Stimulated activated CD4-positive, alpha-beta T cell treated with anti-CD3 and anti-CD28 coated beads, TNF-alpha, amount 100 ng/mL, for 1 hour (primary cell): Measurements from ENCODE around the gene EPHB1.
"Not testable (repeated sequence)": the region's sequence is repeated elsewhere in the genome, so short reads cannot be mapped to it uniquely, and the experiment has no call there.

Source experiments
- DNase-seq, 3 donors: peaks; one replicate each; pipeline ENCODE4 v3.0.0-alpha.2; 2020; ENCODE audit warnings: low read depth in 3 of 3, low spot score in 1 of 3

The EPHB1 gene

DNA sequence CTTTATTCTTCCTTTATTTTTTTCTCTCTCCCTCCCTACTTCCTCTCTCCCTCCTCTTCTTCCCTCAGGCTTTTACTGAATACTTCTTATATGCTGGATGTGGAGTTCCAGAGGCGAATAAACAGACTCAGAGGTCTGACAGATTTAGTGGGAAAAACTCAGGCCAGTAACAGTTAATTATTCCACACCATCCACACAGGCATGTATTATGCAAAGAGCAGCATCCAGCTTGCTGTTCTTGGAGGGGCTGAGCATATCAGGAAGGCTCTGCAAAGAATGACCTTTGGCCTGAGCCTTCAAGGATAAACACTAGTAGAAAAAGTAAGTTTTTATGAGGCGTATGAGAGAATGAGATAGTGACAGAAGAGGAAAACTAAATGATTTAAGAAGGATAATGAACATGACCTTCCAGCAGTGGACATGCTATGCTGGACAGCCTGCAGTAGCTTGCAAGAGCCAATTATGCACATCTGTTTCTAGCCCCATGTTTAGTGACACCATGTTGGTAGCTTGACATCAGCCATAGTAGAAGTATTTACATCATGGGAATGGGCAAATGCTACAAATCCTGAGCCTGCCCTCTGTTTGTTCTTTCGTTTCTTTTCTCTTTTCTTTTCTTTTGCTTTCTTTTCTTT lies 387.4 kb downstream of the EPHB1 start:
- no peak for DNase-seq

DNA sequence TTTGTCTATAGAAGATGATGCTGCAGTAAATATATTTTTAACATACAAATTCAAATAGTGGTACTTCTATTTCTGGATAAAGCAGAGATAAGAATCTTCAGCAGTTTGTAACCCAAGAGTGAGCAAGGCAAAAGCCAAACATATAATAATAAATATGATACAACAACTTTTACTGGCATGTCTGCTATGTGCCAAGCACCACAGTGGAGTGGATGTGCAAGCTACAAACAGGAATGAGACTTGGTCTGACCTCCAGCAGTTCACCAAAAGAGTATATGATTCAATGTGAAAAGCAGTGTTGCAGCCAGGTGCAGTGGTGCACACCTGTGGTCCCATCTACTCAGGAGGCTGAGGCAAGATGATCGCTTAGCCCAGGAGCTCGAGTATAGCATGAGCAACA lies 395.6 kb downstream of the EPHB1 start:
- no peak for DNase-seq

DNA sequence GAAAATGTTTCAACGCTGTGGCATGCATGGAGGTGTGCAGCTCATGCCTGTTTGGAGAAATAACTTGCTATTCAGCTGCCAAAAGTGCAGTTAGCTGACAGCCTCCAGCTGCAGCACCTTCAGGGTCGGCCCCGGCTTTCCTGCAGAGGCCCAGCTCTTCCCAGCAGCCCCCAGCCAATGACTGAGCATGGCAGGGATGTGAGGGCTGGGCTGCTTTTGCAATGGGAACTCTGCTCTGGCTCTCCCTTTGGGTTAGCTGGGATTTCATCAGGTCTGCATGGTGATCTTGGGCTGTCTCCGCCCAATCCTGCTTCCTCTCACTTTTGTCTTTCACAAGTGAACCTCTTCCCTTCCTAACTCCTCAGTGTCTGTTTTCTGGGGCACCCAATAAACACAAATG lies 396.6 kb downstream of the EPHB1 start:
- DNase-seq: no peak

DNA sequence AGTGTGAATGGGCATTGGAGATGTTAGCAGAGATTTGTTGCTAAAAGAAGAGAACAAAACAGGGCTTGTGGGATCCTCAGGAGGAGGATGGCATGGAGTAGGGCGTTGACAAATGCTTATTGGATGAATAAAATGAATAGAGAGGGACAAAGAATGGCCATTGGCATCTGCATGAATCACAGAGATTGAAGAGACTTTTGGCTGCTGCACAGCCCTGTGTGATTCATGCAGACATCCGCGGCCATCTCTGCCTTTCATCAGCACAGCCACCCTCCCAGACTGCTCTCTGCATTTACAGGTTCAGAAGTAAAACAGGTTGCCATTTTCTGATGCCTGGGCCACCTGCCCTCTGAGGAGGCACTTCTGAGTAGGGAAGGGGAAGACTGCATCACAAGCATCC lies 397.9 kb downstream of the EPHB1 start:
- DNase-seq: no peak

DNA sequence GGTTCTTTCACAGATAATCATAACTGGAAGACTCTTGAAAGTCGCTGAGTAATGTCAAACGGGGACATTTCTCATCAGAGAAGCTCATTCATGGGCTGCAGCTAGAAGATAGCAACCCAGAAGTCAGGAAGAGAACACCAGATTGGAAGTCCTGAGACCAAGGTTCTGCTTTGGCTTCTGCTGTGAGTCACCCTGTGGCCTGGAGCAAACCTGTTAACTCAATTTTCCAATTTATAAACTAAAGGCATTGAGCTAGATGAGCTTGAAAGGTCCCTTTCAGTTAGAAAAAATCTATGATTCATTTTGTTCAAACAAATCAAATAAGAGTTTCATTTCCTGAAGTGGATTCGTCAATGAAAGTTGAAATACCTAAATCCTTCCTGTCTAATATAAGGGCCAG lies 402.2 kb downstream of the EPHB1 start:
- no peak for DNase-seq

DNA sequence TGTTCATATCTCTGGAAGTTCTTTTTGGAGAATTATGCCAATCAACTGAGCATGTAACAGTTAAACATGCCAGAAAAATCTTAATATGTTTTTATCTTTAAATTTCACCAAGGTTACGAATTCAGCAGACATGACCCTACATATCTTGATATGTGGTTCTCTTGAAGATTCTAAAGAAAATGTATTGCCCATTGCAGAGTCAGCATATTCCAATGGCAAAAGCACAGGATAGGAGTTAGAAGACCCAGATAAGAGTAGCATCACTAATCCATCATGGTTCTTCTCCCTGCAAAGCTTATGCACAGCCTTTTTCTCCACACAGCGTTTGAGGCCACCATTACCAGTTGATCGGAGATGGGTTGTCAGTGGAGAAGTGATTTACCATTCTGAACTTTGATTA lies 402.8 kb downstream of the EPHB1 start:
- no peak for DNase-seq

DNA sequence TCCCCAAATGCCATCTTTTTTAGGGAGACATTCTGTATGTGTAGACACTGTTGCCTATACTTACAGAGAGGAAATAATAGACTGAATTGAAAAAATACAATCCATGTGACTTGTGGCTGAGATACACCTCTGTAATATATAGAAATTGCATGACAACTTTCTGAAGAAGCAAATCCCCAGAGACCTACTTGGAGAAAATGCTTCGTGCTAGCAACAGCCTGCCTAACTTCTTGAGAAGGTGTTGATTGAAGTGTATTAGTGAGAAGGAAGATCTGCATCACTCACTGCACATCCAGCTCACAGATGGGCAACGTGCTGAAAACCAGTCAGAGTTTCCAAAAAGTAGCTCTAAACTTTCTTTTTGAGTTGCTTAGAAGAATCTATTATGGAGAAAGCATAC lies 404.1 kb downstream of the EPHB1 start:
- no peak for DNase-seq

DNA sequence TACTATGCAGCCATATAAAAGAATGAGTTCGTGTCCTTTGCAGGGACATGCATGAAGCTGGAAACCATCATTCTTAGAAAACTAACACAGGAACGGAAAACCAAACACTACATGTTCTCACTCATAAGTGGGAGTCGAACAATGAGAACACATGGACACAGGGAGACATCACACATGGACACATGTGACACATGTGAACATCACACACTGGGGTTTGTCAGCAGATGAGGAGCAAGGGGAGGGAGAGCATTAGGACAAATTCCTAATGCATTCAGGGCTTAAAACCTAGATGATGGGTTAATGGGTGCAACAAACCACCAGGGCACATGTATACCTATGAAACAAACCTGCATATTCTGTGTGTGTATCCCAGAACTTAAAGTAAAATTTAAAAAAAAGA lies 408.0 kb downstream of the EPHB1 start:
- no peak for DNase-seq

DNA sequence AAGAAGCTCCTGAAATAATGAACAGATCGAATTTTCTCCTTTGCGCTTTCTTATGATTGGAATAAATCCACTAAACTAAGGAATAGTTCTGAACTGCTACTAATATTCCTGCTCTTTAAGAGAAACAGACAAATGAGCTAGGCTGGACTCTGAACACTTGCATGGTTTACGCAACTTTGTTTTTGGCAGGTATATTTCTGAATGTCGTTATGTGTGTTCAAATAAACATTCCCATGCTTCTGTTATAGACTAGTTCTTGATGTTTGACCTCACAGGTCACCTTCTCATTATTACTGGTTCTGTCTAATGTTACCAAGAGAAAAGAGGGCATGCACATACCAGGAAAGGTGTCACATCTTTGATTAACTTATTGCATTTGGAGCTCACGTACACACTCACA lies 418.2 kb downstream of the EPHB1 start:
- no peak for DNase-seq

DNA sequence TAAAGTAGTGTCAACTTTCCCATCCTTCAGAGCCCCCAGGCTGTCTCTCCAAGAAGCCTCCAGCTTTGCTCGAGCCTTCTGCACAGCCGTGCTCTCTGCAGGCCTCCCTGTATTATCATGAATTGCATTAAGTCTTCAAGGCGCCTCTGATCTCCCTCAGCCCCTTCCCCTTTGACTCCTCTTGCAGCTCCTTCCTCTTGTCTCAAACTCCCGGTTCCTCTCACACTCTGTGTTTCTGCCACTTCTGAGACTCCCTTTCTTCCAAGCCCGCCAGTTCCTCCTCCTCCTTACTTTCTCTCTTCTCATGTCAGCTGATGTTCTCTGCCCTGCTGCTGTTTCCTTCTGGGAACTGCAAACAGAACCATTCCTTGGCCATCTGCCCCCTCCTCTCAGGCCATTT lies 418.8 kb downstream of the EPHB1 start:
- no peak for DNase-seq

DNA sequence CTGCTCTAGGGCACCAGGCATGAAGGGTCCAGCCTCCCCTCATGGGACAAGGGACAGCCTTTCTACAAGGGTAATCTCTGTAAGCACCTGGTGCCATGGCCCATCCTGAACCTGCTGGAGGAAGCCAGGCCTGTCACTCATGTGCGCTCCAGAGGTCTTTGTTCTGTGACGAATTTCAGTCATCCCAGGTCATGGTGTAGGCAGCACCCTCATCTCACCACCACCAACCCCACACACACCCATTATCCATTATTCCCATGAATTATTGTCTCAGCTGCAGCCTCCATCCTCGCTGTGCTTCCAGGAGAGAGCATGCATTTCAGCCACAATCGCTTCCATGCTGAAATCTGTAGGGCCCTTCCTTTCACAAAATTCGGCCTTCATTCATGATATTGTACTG lies 419.3 kb downstream of the EPHB1 start:
- DNase-seq: no peak

DNA sequence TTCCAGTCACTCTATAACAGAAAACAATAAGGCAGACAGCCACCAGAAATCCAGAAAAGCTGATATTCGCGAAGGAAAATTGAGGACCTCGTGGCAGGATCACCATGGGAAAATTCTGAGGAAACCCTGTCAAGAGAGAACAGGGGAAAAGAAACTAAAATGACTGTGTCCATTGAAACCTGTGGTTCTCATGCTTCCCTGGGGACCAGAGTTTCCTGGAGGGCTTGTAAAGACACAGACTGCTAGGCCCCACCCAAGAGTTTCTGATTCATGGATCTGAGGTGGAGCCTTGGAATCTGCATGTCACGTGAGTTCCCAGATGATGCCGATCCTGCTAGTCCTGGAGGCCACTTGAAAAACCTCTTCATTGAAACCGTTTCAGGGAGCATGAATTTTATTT lies 420.5 kb downstream of the EPHB1 start:
- DNase-seq: no peak

DNA sequence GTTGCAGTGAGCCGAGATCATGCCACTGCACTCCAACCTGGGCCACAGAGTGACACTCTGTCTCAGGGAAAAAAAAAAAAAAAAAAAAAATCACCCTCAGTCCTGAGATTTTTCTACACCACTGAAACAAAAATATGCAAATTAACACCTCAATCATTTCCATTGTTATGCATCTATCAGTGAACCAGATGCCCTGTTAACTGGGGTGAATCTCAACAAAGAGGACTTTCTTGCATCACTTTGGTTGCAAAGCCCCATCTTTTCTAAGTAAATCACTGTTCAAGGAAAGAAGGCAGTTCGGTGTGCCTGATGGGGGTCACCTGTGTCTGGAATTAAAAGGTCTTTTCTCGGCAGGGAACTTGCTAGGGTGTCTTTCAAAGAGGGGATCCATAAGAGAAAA lies 421.6 kb downstream of the EPHB1 start:
- DNase-seq: no peak

DNA sequence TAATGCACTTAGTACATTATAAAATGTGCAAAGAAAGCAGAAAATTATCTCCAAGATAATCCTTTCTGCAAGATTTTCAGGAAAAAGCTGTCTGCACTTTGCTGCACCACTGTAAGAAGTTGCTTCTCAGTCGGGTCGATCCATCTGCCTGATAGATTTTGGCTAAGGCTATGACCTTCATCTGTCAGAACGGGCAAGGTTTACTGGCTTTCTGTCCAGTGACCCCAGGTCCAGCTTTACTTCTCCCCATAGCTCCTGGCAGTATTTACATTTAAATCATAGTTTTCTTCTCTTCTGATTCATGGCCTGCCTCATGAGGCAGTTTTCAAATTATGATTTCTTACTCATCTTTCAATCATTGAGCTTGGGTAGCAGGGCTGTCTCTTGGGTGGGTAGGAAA lies 422.7 kb downstream of the EPHB1 start:
- DNase-seq: no peak

DNA sequence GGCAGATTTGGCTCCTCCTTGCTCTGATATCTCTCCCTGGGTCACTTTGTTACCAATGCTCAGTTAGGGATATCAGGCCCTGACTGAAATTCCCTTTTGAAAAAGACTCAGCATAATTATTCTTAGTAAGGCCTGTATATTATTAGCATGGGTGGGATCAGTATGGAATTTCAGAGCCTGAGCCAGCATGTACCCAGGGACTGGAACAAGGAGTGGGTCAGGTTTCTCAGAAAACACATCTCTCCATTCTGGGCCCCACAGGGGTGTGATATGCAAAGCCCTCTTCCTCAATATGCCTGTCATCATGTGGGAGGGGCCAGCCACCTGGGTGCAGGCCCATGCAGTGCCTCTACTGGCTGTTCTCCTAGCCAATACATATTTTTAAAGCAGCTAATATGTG lies 423.2 kb downstream of the EPHB1 start:
- no peak for DNase-seq

DNA sequence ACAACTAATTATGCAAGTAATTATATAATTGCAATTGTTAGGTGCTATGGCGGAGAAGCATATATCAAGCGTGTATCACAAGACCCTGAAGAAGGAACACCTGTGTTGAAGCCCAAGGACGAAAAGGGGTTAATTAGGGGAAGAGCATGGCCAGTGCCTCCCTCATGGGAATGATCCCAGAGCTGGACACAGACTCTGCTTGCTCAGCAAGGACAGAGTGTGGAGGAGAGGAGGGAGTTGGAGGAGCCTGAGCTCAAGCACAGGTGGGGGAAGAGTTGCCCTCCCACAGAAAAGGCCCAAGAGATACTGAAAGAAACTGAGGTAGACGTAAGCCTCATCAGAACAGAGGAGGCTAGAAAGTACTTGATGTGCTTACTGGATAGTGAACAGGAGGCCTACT lies 423.7 kb downstream of the EPHB1 start:
- no peak for DNase-seq

DNA sequence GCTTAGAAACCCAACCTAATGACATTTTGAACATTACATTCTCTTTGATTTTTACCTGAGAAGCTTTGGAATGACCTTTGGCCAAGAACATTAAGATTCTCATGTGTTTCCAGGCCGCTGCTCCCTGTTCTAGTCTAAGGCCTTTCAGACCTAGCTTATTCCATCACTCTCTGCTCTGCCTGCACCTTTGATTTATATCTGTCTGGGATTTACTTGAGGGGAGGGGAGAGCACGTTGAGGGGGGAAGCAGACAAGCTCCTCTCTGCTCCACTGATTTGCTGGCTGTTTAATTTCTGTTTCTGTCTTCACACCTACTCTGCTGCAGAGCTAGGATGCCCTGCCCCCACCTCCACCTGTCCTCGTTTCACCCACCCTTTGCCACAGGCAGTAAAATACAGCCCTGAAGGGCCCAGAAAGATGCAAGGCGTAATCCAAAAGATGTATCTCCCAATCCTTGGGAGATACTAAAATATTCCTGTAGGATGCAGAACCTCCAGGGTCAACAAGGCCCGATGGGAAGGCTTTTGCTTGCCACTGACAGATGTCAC lies 429.8 kb downstream of the EPHB1 start:
- no peak for DNase-seq

DNA sequence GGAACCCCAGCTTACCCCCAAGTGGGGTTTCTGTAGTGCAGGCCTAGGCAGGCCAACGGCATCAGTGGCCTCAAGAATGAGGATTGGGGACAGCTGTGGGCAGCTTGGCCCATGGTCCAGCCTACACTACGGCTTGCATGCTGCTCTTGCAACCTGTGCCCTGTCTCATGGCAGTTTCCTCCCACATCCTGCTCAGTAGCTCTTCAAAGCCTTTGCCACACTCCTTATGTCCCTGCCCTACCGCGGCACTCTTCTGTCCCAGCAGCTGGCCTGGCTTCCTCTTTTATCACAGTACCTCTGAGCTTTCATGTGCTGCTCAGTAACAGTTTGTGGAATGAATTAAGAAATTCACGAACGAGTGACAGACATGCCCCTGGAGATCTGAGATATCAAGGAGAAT lies 431.0 kb downstream of the EPHB1 start:
- DNase-seq: no peak

DNA sequence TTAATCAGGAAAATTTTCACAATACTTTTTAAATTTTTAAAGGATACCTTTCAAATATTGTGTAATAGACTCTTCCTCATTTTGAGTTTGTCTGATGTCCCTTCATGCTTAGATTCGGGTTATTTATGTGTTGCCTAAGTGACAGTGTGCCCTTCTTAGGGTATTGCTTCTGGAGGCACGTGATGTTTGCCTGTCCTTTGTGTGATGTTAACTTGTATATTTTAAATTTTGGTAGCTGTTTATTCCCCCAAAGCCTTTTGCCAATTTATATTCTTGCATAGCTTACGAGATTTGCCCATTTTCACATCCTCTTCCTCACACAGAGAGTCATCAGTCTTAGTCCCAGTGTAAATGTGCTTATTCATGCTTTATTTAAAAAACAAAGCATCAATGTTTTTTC lies 433.1 kb downstream of the EPHB1 start:
- no peak for DNase-seq

DNA sequence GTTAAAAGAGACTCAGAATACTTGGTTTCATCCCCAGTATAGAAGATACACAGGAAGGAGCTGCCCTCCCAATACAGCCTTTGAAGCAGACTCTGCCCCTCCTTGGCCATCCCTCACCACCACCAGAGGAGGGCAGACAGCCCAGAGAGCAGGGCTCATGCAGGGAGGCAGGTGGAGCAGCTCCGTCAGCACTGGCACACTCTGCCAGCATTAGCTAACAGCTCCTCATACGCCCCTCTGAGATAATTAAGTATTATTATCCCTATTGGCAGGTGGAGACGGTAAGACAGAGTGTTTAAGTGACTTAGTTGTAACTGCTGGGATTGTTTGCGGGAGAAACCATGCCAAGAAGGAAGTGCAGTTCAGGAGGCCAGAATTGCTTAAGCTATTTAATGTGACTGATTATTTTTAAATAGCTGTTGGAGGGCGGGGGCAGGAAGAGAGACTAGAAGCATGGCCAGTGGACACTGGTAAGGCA lies 434.0 kb downstream of the EPHB1 start:
- no peak for DNase-seq

DNA sequence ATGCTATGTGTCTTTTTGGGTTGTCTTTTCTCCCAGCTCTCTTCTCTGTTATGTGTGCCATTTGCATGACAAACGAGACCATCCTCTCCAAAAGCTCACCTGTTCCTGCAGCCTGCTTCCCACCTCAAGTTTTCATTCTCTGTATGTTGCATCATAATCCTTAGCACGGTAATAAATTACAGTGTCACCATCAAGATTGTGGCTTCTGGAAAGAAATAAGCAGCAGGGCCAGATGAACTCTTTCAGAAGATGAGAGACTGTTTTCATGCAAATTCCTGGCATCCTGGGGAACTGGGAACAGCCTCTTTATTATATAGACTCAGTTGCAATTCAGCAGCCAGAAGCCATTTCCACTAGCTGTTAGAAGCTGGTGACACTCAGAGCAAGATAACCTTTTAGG lies 436.7 kb downstream of the EPHB1 start:
- DNase-seq: no peak

DNA sequence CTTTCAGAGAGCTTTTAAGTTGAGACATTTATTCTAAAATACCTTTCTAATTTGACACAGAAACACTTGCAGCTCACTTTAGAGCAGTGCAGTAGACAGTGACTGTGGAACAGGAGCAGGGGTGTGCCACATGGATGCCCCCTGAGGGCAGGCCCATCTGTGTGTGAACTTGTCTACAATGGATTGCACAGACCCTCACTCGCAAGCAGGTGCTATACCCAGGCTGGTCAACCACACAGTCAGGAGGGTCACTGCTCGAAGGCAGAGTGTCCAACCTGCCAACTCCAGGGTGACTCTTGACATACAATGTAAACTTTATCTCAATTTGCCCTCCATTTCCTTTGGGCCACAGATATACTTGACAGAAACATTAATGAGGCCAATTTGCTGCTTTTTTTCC lies 437.2 kb downstream of the EPHB1 start:
- DNase-seq: no peak

DNA sequence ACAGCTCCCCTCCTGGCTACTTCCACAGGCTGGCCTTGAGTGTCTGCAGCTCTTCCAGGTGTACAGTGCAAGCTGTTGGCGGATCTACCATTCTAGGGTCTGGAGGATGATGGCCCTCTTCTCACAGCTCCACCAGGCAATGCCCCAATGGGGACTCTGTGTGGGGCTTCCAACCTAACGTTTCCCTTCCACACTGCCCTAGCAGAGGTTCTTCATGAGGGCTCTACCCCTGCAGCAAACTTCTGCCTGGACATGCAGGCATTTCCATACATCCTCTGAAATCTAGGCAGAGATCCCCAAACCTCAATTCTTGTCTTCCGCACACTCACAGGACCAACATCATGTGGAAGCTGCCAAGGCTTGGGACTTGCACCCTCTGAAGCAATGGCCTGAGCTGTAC lies 438.4 kb downstream of the EPHB1 start:
- not testable (repeated sequence) for DNase-seq
